Posterior cingulate gyrus (tissue), 11 donors: ENCODE data around the gene VAPB.

Experiments used
- DNase-seq, 10 donors: peaks; one replicate each; pipeline versions ENCODE4 v3.0.0 to v3.0.0-alpha.2; 2020 to 2021; ENCODE audit warnings: mixed read lengths in 3 of 10
- intact Hi-C: fragments of 100-400 bp; cut with DNase I; formaldehyde crosslinking; loops from one replicate; pipeline ENCODE4 v1.15.1; 2023

Gene VAPB

DNA sequence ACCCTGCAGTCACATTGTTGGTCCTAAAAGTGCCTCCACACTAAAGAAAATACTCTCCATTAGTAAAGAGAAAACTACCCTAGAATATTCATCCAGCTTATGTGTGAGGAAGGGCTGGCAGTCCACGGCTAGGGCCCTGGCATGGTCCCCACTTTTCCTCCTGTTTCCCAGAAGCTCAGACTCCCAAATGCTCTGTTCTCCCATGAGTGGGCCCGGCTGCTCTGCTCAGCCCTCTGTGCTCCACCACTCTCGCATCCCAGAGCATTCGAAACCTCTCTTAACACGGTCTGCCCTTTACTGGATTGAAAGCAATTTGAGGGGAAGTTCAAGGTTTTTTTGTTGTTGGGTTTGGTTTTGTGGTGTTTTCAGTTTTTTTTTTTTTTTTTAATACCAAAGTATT lies 64.4 kb downstream of the VAPB start:
- no peak for DNase-seq
- intact Hi-C loops: no loop called here

DNA sequence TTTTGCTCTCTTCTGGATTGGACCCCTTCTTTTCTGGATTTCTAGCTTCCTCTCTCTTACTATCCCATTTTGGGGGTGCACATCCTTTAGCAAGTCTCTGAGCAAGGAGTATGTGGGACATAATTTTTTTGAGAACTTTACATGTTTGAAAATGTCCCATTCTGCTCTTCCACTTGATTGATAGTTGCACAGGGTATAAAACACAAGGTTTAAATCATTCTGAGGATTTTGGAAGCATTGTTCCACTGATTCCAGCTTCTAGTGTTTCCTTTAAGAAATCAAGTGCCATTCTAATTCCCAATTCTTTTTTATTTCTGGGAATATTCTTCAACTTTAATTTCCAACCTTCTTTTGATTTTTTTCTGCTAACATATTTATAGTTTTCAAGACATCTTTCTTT lies 65.4 kb downstream of the VAPB start:
- DNase-seq: no peak
- intact Hi-C loops: no loop called here

DNA sequence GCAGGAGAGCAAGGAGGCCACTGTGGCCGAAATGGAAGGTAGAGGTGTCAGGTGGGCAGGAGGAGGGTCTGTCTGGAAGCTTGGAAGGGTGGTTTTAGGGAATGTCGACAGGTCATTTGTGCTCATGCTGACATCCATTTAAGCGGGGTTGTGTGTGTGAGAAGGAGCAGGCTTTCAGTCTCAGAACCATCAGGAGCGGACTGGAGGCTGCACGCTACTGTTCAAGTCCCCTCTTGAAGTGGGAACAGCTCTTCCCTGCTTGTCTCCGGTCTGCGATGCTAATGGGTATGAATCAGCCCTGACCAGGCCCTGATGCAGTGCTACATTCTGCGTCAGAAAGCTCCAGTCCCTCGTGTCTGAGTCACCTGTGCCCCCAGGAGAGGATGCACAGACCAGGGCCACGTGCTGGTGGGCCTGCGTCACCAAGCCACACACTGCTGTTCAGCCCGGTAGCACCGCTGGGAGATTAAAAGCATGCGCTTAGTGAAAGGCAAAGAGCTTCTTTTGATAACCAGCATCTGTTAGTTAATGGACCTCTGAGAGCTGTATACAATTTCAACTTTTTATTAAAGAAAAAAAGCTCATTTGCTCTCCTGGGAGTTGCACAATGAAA lies 68.2 kb downstream of the VAPB start:
- DNase-seq: no peak
- intact Hi-C loops: no loop called here

DNA sequence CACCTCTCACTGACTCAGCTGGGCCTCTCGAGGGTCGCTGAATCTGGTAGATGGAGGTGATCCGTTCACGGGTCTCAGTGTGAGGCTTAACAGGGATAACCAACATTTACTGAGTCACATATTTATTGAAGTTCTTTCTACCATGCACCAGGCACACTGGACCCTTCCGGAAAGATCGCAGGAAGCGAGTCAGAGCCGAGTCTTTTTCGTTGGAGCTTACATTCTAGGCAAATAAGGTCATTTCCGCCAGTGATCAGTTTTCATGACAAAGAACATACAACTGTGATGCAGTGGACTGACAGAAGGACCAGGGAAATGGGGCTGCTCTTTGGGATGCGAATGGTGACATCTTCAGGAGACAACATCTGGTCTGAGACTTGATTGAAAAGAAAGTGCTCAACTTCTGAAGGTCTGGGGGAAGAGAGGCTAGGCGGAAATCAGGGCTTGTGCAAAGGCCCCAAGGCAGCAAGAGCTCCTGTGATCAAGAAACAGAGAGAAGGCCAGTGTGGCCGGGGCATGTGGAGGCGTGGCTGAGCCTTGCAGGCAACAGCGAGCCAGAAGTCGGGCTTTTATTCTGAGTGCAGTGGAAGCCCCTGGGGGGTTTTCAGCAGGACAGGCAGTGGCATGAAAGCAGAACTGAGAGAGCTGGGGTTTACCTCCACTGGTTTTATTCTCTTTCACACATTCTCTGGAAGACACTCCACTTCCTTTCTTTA lies 69.5 kb downstream of the VAPB start:
- no peak for DNase-seq
- intact Hi-C loops: no loop called here

DNA sequence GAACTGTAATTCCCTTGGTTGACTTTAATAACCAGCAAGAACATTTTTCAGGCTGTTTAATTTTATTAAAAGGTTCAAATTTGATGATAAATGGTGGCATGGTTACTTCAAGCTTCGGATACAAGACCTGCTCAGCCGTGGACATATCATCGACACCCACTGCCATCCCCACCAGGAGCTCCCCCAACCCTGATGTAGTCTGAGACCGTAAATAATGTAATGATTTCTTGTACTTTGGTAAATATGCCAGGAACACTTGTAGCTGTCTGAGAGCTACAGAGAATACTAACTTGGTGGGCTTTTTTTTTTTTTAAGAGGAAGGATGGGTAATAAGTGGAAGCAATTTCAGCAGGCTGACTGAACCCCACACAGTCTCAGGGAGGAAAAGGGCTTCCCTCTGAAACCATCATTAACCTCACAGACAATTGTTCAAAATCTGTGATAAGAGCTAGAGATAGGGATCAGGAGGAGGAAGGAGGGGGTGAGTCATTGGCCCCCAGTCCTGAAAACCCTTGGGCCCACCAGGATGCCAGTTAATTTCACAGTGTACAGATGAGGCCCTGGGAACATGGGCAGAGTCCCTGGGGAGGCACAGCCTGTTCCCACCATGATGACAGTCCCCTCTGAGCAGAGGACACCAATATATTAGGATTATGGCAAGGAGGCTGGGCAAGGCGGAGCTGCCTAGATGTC lies 70.2 kb downstream of the VAPB start:
- DNase-seq: no peak
- intact Hi-C loops: no loop called here

DNA sequence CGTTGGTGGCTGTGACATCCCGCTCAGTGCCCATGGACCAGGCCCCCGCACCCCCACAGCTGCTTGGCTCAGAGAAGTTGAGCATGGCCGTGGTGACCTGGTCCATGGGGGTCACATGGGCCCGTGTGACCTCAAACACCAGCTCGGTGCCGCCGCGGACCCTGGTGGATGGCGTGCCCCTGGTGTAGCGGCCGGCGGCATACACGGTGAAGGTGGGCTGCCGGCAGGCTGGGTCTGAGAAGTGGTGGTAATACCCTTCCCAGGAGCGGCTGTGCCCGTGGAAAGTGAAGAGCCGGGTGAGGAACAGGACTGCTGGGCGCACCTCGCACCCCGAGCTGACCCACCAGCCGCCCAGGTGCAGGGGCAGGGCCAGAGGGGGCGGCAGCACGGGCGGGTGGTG lies 72.1 kb downstream of the VAPB start:
- intact Hi-C loops: no loop called here
- no peak for DNase-seq

DNA sequence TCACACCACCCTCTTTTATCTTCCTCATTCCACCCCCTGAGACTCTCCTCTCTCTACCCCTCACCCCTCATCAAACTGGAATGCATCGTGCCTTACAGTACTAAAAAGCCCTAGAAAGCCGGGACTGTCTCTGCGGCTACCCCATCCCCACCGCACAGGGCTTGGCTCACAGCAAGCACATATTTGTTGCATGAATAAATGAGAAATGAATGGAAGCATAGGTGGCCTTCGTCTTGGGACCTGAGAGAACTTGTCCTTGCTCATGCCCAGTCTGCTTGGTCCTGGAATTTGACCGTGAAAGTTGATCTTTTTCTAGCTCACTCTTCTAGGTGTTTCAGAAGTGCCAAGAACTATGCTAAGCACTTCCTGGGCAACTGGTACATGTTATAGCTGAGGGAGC lies 72.9 kb downstream of the VAPB start:
- intact Hi-C loops: no loop called here
- no peak for DNase-seq

DNA sequence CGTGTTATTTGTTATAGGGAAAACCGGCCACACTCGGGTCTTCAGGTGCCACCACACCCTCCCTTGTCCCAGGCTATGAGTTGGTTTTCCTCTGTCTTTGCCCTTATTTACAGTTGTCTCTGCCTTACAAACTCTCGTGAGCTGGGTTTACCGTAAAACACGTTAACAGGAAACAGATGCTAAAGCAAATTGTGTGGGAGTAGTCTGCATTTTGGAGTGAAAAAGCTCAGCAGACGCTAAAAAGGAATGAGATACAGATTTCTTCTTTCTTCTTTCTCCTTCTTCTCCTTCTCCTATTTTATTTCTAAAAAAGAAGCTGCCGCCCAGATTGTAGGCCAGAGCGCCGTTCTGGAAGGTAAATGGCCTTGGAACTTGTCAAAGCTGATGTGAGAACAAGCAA lies 74.2 kb downstream of the VAPB start:
- intact Hi-C loops: no loop called here
- DNase-seq: no peak

DNA sequence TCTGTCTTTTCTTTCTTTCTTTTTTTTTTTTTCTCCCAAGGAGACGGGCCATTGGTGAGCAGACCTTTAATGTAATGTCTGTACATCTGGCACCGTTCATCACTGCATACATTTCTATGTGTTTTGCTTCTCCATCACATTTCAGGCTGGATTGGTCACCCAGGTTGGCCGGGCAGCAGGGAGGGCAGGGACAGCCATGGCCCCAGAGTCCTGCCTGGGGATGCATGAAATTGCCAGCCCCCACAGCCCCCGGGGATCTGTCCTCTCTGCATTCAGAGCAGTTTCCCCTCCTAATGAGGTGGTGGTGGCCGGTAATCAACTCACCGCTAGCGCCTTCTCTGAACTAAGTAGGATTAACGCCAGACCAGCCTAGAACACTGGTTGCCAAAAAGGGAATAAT lies 75.8 kb downstream of the VAPB start:
- DNase-seq: no peak
- intact Hi-C loops: no loop called here

DNA sequence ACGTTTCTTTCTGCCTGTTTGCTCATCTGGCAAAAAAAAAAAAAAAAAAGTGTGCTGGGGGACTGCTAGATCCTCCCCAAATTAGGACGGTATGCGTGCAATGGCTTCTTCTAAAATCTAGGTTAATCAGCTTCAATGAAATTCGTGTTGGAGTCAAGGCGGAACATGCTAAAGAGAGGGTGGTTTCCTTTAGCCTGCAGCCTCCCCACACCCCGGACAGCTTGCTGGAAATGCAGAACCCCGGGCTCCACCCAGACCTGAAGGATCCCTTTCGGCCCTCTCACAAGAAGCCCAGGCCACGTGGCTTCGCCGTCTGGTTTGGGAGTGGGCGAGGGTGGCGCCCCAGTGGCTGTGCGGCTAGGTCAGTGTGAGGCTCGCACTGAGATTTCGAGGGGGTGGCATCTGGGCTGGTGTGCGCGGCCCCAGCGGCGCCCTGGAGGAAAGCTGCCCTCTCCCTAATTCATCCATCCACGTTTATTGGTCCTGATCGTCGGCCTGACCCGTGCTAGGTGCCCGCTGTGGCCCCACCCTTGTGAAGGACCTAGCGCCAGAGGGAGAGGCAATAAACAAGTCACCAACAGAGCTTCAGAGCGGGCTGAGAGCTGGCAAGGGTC lies 77.2 kb downstream of the VAPB start:
- intact Hi-C loops: no loop called here
- no peak for DNase-seq

DNA sequence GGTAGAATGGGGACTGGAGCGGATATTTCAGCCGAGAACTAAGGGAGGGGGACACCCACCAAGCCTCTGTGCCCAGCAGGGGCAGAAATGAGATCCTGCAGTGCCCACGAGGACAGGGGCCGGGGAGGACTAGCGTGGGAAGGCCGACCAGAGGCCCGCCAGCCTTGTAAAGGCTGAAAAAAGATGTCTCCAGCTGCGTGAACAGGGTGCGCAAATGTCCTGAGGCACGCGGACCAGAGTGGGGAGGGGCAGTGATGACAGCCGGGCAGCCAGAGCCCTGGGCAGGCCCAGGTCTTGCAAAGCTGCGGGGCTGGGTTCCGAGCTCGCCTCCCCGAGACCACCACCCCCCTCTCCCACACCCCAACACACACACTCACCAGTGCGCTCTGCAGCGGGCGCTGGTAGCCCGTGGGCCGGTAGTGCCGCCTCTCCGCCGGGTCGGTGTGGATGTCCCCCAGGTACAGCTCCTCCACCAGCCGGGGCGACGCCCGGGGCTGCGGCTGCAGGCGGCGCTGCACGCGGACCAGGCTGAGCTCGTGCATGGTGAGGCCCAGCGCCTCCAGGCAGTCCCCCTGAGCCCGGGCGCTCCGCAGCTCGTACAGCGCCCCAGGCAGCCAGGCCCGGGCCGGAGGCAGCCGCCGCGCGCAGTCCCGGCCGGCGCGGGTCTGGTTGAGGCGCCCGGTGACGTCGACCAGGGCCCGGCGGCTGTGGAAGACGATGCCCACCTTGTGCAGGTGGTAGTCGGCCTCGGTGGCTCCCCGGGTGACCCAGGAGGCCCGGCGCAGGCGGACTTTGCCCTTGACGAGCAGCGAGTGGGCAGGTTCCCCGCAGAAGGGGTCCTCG lies 77.9 kb downstream of the VAPB start:
- peak in 1 of 10 donors; percentile 84 for DNase-seq
- intact Hi-C loops: no loop called here

DNA sequence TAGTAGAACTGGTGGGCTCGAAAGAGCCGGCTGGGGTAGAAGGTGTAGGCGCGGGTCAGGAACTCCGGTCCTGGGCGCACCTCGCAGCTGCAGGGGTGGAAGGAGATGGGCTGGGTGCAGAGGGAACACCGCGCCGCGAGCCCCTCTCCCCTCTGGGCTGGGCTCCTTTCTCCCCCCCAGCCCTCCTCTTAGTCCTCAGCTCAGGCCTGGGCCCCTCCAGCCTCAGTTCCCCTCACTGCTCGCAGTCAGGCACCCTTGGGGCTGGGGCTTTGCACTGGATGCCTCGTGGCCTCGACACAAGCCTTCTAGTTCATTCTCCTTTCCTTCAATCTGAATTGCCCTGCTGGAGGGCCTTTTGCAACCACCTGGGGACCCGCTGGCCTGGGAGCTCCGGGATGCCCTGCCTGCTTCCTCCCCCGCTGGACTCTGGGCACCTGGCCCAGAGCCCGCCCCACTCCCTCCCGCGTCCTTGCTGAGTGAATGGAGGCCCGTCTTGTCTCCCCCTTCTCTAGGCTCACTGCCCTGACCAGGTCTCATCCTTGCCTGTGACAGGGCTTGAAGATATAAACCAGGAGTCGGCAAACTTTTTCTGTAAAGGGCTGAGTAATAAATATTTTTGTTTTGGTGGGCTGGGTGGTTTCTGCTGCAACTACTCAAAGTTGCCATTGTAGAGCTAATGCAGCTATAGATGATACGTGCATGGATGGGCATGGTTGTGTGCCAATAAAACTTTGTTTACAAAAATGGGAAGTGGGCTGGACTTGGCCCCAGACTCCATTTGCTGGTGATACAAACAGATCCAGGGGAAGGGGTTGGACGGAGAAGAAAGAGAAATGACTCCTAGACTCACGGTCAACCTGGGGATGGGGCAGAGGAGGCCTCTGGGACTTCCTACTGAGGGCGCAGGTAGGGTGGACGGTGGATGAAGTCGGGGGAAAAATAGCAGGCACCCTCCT lies 78.8 kb downstream of the VAPB start:
- peak in 1 of 10 donors; percentile 68 for DNase-seq
- intact Hi-C loops: no loop called here

DNA sequence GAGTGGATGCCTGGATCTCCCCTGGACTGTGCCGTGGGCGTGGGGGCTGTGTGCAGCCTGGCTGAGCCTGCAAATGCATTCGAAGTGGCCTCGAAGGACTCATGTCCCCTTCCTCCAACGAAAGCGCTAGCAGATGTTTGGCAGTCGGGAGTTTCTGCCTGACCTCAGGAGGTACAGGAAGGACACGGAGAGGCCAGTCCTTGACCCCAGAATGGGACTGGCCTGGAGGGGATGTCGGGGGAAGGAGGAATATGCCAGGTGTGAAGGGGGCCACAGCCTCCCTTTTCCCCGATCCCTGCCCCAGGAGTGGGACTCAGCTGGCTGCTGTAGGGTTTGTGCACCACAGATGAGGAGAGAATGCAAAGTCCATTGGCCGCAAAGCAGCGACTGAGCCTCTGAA lies 80.6 kb downstream of the VAPB start:
- intact Hi-C loops: no loop called here
- DNase-seq: peak in 1 of 10 donors; percentile 67

DNA sequence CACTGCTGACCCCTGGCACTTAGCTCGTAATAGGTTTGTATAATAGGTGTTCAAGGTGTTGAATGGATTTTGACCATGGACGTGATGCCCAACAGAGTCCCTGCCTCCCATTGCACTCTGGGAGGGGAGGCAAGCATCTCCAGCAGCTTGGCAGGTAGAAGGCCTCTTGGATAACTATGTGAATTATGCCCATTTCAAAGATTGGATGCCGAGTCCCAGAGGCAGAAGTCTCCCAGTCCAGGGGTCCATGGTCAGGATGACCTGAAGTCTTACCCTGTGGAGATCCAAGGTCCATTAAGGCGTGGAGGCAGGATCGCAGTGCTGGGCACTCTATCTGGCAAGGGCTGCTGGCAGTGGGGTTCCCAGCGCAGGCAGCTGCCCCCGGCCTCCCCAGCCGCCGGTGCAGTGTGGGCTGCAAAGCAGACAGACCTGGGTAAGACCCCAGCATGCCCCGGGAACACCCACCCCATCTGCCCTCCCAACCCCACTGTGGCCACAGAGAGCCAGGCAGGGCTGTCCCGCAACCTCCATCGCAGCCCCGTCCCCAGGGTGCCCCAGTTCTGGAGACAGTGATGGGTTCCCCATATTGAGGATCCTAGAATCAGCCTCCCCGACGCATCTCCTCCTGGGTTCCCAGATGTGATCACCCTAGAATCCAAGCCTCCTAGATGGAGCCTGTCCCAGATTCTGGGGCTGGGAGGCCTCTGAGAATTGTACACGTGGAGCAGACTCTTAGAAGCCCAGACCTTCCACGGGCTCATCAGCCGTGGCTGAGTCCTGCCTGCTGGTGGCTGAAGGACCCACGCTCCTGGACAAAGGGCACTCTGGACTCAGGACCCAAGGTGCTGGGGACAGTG lies 81.5 kb downstream of the VAPB start:
- DNase-seq: no peak
- intact Hi-C loops: no loop called here

DNA sequence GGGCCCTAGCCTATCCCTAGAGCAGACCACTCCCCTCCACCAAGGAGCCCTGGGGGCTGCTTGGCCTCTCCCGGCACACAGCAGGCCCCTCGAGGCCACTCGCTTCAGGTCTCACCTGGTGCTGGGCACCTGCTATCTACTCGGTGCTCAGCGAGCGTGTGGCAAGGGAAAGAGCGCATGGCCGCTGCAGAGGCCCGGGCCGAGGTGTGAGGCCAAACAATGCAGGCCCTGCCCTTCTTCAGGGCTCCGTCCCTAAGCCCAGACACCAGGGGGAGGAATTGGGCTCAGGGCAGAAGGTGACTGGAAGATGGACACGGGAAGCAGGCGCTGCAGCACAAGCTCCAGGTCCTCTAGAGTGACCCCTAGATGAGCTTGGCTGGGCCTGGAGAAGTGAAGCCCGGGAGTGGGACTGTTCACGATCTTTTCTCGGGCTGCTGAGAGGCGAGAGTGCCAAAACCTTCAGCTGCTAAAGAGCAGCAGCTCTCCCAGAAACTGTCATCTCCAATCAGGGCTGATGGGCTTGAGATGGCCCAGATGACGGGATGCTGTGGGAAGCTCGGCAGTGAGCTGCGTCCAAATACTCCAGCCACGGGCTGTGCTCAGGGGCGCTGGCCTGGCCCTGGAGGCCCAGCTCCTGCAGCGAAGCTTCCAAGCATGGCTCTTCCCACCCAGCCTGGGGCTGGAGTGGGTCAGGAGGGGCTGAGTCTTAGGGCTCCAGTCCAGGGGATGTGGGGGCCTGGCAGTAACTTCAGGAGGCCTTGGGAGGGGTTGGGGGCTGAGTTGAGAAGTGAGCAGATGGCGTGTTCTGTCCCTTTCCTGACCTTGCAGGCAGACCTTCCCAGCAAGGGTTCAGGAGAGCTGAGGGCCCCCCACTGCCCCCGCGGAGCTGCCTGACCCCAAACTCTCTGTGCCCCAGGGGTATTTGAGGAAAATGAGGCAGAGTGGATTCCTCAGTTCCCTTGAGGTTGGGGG lies 82.5 kb downstream of the VAPB start:
- intact Hi-C loops: no loop called here
- no peak for DNase-seq

DNA sequence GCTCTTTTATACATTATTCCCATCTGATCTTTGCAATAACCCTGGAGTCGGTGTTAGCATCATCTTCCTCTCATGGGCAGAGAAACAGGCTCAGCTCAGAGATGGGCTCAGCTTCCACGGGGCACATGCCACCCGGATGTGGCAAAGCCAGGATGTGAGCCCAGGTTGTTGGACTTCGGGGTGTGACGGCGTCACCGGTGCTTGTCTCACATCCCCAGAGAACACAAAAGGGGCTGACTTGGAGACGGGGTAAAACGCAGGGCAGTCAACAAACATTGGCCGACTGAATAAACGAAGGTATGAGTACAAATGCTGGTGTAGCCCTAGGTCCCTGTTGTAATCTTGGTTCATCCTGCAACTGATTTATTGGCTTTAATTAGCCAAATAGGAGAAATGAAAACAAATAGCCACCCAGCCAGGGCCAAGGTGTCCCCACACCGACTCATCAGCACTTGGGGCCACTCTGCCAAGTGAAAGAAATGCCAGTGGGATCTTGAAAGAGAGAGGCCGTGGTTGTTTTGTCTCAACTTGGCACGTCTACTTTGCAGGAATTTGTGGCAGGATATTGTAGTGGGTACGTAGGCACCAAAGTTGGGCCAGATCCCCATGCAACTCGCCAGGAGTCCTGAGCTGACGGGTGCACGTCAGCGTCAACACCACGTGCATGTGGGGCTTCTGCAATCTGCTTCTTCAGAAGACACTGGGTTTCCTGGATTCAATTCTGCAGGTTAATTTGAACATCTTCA lies 83.4 kb downstream of the VAPB start:
- DNase-seq: no peak
- intact Hi-C loops: no loop called here
